Measurements from ENCODE around the gene CXXC1.
"Not testable (repeated sequence)": the region's sequence is repeated elsewhere in the genome, so short reads cannot be mapped to it uniquely, and the experiment has no call there.

CXXC1 gene

DNA sequence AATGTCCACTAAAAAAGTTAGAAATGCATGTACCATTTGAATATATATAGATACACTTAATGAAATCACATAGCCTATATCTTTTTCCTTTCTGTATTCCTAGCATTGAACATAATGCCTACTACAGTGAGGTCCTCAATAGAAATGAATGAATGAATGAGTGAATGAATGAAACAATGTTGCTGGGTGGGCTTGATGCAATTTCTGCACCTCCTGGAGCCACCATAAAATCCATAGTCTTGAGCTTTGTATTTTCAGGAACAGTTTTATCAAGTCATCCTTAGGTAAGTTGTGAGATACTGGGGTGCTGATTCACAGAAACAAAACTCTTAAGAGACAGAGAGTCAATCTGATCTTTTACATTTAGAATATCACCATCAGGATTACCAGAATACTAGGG is 24.5 kb downstream of the CXXC1 start:
- no peaks in the 10 kb centered on the region for H3K36me3 ChIP-seq (ENCODE audit: control insufficient read depth, insufficient read depth, low read length)
- H3K9me3 ChIP-seq (ENCODE audit: control insufficient read depth, low read length): no peaks in the 10 kb centered on the region
- no peak overlapping the region for H3K4me3 ChIP-seq (ENCODE audit: low read length)
- no peak overlapping the region for H3K9ac ChIP-seq (ENCODE audit: low read length)
- no peaks in the 10 kb centered on the region for H3K27me3 ChIP-seq (ENCODE audit: control insufficient read depth, insufficient read depth, low read length)
- H3K4me1 ChIP-seq (ENCODE audit: control insufficient read depth, insufficient read depth, low read length): peaks cover 8% of the 10 kb centered on the region

GRCh38 chr18:50250935-50251334 is 36.6 kb downstream of the CXXC1 start:
- H3K27me3 ChIP-seq (ENCODE audit: control insufficient read depth, insufficient read depth, low read length): no peaks in the 10 kb centered on the region
- no peak overlapping the region for H3K4me3 ChIP-seq (ENCODE audit: low read length)
- H3K36me3 ChIP-seq (ENCODE audit: control insufficient read depth, insufficient read depth, low read length): no peaks in the 10 kb centered on the region
- H3K4me1 ChIP-seq (ENCODE audit: control insufficient read depth, insufficient read depth, low read length): no peaks in the 10 kb centered on the region
- H3K9ac ChIP-seq (ENCODE audit: low read length): no peak overlapping the region
- no peaks in the 10 kb centered on the region for H3K9me3 ChIP-seq (ENCODE audit: control insufficient read depth, low read length)

GRCh38 chr18:50249576-50249975 is 37.9 kb downstream of the CXXC1 start:
- Histone ChIP-seq H3K4me3 (ENCODE audit: low read length) (no peak overlapping the region), H3K9ac (ENCODE audit: low read length) (no peak overlapping the region), H3K9me3 (ENCODE audit: control insufficient read depth, low read length) (no peaks in the 10 kb centered on the region), H3K4me1 (ENCODE audit: control insufficient read depth, insufficient read depth, low read length) (no peaks in the 10 kb centered on the region), H3K36me3 (ENCODE audit: control insufficient read depth, insufficient read depth, low read length) (no peaks in the 10 kb centered on the region), H3K27me3 (ENCODE audit: control insufficient read depth, insufficient read depth, low read length) (no peaks in the 10 kb centered on the region)

DNA sequence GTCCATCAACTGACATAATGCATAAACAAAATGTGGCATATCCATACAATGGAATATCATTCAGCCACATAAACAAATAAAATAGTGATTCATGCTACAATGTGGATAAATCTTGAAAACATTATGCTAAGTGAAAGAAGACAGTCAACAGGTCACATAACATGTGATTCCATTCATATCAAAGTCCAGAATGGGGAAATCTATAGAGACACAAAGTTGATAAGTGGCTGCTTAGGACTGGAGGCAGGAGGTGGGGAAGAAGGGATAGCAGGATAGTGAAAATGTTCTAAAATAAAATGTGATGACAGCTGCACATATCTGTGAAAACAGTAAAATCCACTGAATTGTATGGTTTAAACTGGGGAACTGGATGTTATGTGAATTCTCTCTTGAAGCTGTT is 39.9 kb downstream of the CXXC1 start:
- Histone ChIP-seq H3K9me3 (ENCODE audit: control insufficient read depth, low read length) (no peaks in the 10 kb centered on the region), H3K4me1 (ENCODE audit: control insufficient read depth, insufficient read depth, low read length) (no peaks in the 10 kb centered on the region), H3K36me3 (ENCODE audit: control insufficient read depth, insufficient read depth, low read length) (no peaks in the 10 kb centered on the region), H3K27me3 (ENCODE audit: control insufficient read depth, insufficient read depth, low read length) (no peaks in the 10 kb centered on the region), H3K9ac (ENCODE audit: low read length) (no peak overlapping the region), H3K4me3 (ENCODE audit: low read length) (no peak overlapping the region)

GRCh38 chr18:50241768-50242167 is 45.7 kb downstream of the CXXC1 start:
- not testable (repeated sequence) for H3K4me1 ChIP-seq (ENCODE audit: control insufficient read depth, insufficient read depth, low read length); H3K4me3 ChIP-seq (ENCODE audit: low read length); H3K9ac ChIP-seq (ENCODE audit: low read length); H3K27me3 ChIP-seq (ENCODE audit: control insufficient read depth, insufficient read depth, low read length); H3K9me3 ChIP-seq (ENCODE audit: control insufficient read depth, low read length); H3K36me3 ChIP-seq (ENCODE audit: control insufficient read depth, insufficient read depth, low read length)

DNA sequence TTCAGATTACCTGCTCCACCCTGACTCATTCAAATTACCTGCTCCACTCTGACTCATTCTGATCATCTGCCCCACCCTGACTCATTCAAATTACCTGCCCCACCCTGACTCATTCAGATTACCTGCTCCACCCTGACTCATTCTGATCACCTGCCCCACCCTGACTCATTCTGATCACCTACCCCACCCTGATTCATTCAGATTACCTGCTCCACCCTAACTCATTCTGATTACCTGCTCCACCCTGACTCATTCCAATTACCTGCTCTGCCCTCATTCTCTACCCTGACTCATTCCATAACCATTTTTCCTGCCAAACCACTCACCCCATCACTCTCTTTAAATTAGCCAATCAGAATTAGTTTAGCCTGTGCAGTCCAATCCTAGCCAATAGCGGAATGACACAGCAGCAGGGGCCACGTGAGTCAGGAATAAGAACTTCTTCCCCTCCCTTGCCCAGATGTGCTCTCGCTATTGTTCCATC is 47.4 kb downstream of the CXXC1 start:
- no peaks in the 10 kb centered on the region for H3K36me3 ChIP-seq (ENCODE audit: control insufficient read depth, insufficient read depth, low read length)
- peaks cover 6% of the 10 kb centered on the region for H3K9me3 ChIP-seq (ENCODE audit: control insufficient read depth, low read length)
- no peaks in the 10 kb centered on the region for H3K27me3 ChIP-seq (ENCODE audit: control insufficient read depth, insufficient read depth, low read length)
- H3K9ac ChIP-seq (ENCODE audit: low read length): no peak overlapping the region
- H3K4me3 ChIP-seq (ENCODE audit: low read length): no peak overlapping the region
- no peaks in the 10 kb centered on the region for H3K4me1 ChIP-seq (ENCODE audit: control insufficient read depth, insufficient read depth, low read length)

DNA sequence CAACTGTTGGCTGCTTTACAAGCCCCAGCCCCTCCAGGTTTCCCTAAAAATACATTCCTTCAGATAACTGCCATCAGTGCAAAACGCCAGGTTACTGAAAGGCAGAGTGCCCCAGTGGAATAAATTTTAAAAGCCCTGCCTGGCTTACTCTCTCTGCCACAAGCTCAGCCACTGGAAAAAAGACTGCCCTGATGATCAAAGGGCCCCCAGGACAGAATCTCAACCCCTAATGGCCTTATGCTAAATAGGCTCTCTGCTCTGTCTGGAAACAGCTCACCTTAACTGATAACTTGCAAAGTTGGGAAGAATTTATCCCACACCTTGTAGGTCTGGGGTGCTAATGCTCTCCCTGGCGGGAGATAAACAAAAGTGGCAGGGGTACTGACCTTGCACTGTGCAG is 55.1 kb downstream of the CXXC1 start:
- H3K9ac ChIP-seq (ENCODE audit: low read length): no peak overlapping the region
- no peaks in the 10 kb centered on the region for H3K36me3 ChIP-seq (ENCODE audit: control insufficient read depth, insufficient read depth, low read length)
- H3K27me3 ChIP-seq (ENCODE audit: control insufficient read depth, insufficient read depth, low read length): no peaks in the 10 kb centered on the region
- no peaks in the 10 kb centered on the region for H3K9me3 ChIP-seq (ENCODE audit: control insufficient read depth, low read length)
- H3K4me3 ChIP-seq (ENCODE audit: low read length): no peak overlapping the region
- H3K4me1 ChIP-seq (ENCODE audit: control insufficient read depth, insufficient read depth, low read length): no peaks in the 10 kb centered on the region
